K562 (cell line): ENCODE measurements around the gene LAPTM5. TPM values are rescaled to one million over a fixed set of nuclear protein-coding genes. Genes with fewer than 3 reads are reported as not detected.
A peak's percentile ranks its signal among the peaks of the same experiment; 100 is the strongest.

Experiments used
- ATAC-seq: fragments of 200-7000 bp; cut with Tn5 transposase; 3 replicates; pipeline ENCODE4 v1.9.1; 2020; ENCODE audit warnings: moderate library complexity
- BruUV-seq: library from RNA; stranded (reverse); fragments of 400-500 nt; replicated peaks from 2 replicates; lab custom pipeline; 2021; lab: Mats Ljungman, UMichigan
- CTCF ChIA-PET: fragments of 300-600 bp; formaldehyde crosslinking; extraction: SDS; loops from one replicate; lab custom pipeline; 2021; ENCODE audit warnings: low intra/inter-chr PET ratio; lab: Yijun Ruan, JAX
- POLR2A ChIA-PET: fragments of 300-600, 350-650 bp; sonication (Branson Sonifier 250); formaldehyde crosslinking; extraction: SDS; loops from one replicate; lab custom pipeline; 2021; ENCODE audit warnings: antibody characterized with exemption, inconsistent platforms; lab: Yijun Ruan, JAX
- DNase-seq, 4 experiments: peaks; one replicate each; pipeline versions ENCODE4 v3.0.0 to v3.0.0-alpha.2; 2011 to 2018; ENCODE audit warnings: low spot score in 3 of 4, mixed read lengths in 3 of 4; ENCODE audit errors: extremely low read depth in 1 of 4
- FAIRE-seq: peaks from 2 replicates; lab custom pipeline; 2011; peaks lifted over from hg19 to GRCh38; lab: Jason Lieb, UNC
- H2AFZ ChIP-seq: 2 replicates; pipeline ENCODE4 v1.6.0; 2011; ENCODE audit warnings: low read depth, low read length, control low read depth, inconsistent platforms
- H3K27ac ChIP-seq: fragments of 200-600 bp; 3 replicates; pipeline ENCODE4 v1.8.0; 2011; ENCODE audit warnings: low read depth, mild to moderate bottlenecking, control low read depth, inconsistent platforms, low read length, moderate library complexity, mixed read lengths; ENCODE audit errors: extremely low read depth
- H3K27me3 ChIP-seq, 2 experiments: fragments of 300-600 bp in 1 of 2; 2 replicates in 1 of 2; 3 replicates in 1 of 2; pipeline versions ENCODE4 v1.6.0 to v1.8.0; 2011; ENCODE audit warnings: inconsistent platforms in 2 of 2, low read length in 2 of 2, mild to moderate bottlenecking in 1 of 2, mixed read lengths in 1 of 2, moderate library complexity in 1 of 2; ENCODE audit not compliant: control insufficient read depth in 2 of 2, insufficient read depth in 2 of 2
- H3K36me3 ChIP-seq: fragments of 300-600 bp; 3 replicates; pipeline ENCODE4 v1.8.0; 2011; ENCODE audit warnings: mild to moderate bottlenecking, low read length, inconsistent platforms; ENCODE audit not compliant: control insufficient read depth, insufficient read depth
- H3K4me1 ChIP-seq, 2 experiments: fragments of 200-600 bp in 1 of 2; replicated peaks in 1 of 2; 2 replicates in 1 of 2; 3 replicates in 1 of 2; pipeline versions ENCODE4 v1.5.1 to v1.8.0; 2011; ENCODE audit warnings: inconsistent platforms in 2 of 2, low read length in 2 of 2, mild to moderate bottlenecking in 1 of 2, mixed read lengths in 1 of 2, moderate library complexity in 1 of 2; ENCODE audit not compliant: control insufficient read depth in 2 of 2, insufficient read depth in 2 of 2
- H3K4me2 ChIP-seq: 2 replicates; pipeline ENCODE4 v1.6.1; 2011; ENCODE audit warnings: low read length, control low read depth, inconsistent platforms, mixed read lengths; ENCODE audit not compliant: insufficient read depth
- H3K4me3 ChIP-seq: fragments of 200-600 bp; sonication (generic), shearing (Covaris generic); 2 replicates; pipeline ENCODE4 v1.5.1; 2016; ENCODE audit warnings: control low read depth, inconsistent platforms
- H3K79me2 ChIP-seq: fragments of 200-600 bp; 3 replicates; pipeline ENCODE4 v1.8.0; 2011; ENCODE audit warnings: low read length, inconsistent platforms; ENCODE audit not compliant: control insufficient read depth, insufficient read depth
- H3K9ac ChIP-seq, 2 experiments: 2 replicates each; pipeline versions ENCODE4 v1.6.0 to v1.6.1; 2011; ENCODE audit warnings: low read depth in 2 of 2, low read length in 2 of 2, control low read depth in 1 of 2, inconsistent platforms in 1 of 2, mild to moderate bottlenecking in 1 of 2, mixed read lengths in 1 of 2; ENCODE audit not compliant: insufficient read depth in 1 of 2
- H3K9me1 ChIP-seq: one replicate; pipeline ENCODE4 v1.6.0; 2011; ENCODE audit warnings: inconsistent platforms, mild to moderate bottlenecking, low read length, moderate library complexity; ENCODE audit not compliant: control insufficient read depth, insufficient read depth
- H3K9me3 ChIP-seq: replicated peaks from 2 replicates; pipeline ENCODE4 v1.5.1; 2011; ENCODE audit warnings: low read depth, low read length, inconsistent platforms; ENCODE audit not compliant: control insufficient read depth, insufficient read depth
- H4K20me1 ChIP-seq: replicated peaks from 2 replicates; pipeline ENCODE4 v1.6.1; 2011; ENCODE audit warnings: low read length, inconsistent platforms, mixed read lengths; ENCODE audit not compliant: control insufficient read depth, insufficient read depth
- CHCHD3 ChIP-seq: fragments of 250-450 bp; sonication (Bioruptor Pico); IDR thresholded peaks from 2 replicates; pipeline ENCODE4 v2.1.2; 2022; ENCODE audit warnings: mild to moderate bottlenecking
- FOXA3 ChIP-seq, 2 experiments: fragments of 450-650 bp in 1 of 2; sonication (generic) in 1 of 2; formaldehyde crosslinking; IDR thresholded peaks in 1 of 2; conservative IDR thresholded peaks in 1 of 2; 2 replicates each; pipeline versions ENCODE4 v1.4.0 to v1.8.0; 2020 to 2022; ENCODE audit warnings: mild to moderate bottlenecking in 2 of 2, missing genetic modification reagents in 1 of 2
- KLF6 ChIP-seq: fragments of 250-450 bp; sonication (Bioruptor Pico); IDR thresholded peaks from 2 replicates; pipeline ENCODE4 v1.4.0; 2020; ENCODE audit warnings: mild to moderate bottlenecking, moderate library complexity, borderline replicate concordance
- POLR2B ChIP-seq: fragments of 450-650 bp; IDR thresholded peaks from 2 replicates; pipeline ENCODE4 v1.6.1; 2018; ENCODE audit warnings: low read depth; ENCODE audit not compliant: partially characterized antibody
- ZNF133 ChIP-seq: fragments of 250-450 bp; sonication (Bioruptor Pico); IDR thresholded peaks from 2 replicates; pipeline ENCODE4 v1.4.0; 2020; ENCODE audit warnings: mild to moderate bottlenecking
- ZNF174 ChIP-seq: fragments of 250-450 bp; sonication (Bioruptor Pico); IDR thresholded peaks from 2 replicates; pipeline ENCODE4 v1.4.0; 2020; ENCODE audit warnings: mild to moderate bottlenecking
- ZNF589 ChIP-seq: fragments of 200-800 bp; sonication (Bioruptor generic); IDR thresholded peaks from 2 replicates; pipeline ENCODE4 v1.6.1; 2016; ENCODE audit warnings: low read depth, missing genetic modification characterization, missing compliant biosample characterization
- WGBS: fragments of 100-300 bp; shearing (Covaris generic); methylation state at CpG from one replicate; pipeline ENCODE4 v1.1.6; 2016; ENCODE audit warnings: low coverage, mixed read lengths; ENCODE audit not compliant: insufficient coverage; ENCODE audit errors: missing lambda C conversion rate; 5-methylcytosine and 5-hydroxymethylcytosine counted together
- in situ Hi-C: fragments of 300-500 bp; cut with MboI; formaldehyde crosslinking; loops from 4 replicates; pipeline ENCODE4 v1.15.0; 2018; ENCODE audit warnings: inconsistent platforms, mixed read lengths
- intact Hi-C: fragments of 100-400 bp; cut with micrococcal nuclease; formaldehyde crosslinking; loops from 2 replicates; pipeline ENCODE4 v1.14.2; 2022
- polyA plus RNA-seq, 8 experiments: library from polyadenylated mRNA; depleted of rRNA in 4 of 8; stranded (reverse) in 5 of 8; unstranded in 3 of 8; fragments of >200 nt; fragmentation: Nextera tagmentation in 2 of 8; fragmentation: Illumina TruSeq in 1 of 8; extraction: Ambion mirVana in 2 of 8; extraction: Trizol in 1 of 8; gene quantifications; 2 replicates each; pipeline versions ENCODE4 v1.2.1 to v1.2.3, GENCODE V29; 2011 to 2014; ENCODE audit warnings: inconsistent platforms in 1 of 8, missing spikeins in 1 of 8
- total RNA-seq, 7 experiments: library from RNA; depleted of rRNA in 6 of 7; stranded (reverse); fragments of >200 nt in 6 of 7; fragmentation: Illumina TruSeq in 2 of 7; extraction: Trizol in 2 of 7; gene quantifications; 2 replicates each; pipeline versions ENCODE4 v1.2.1 to v1.2.3, GENCODE V29; 2011 to 2021; ENCODE audit warnings: low replicate concordance in 1 of 7
- TF ChIP-seq, protein P1 (sequence below): fragments of 450-650 bp; IDR thresholded peaks from 2 replicates; pipeline ENCODE4 v1.6.1; 2017; ENCODE audit warnings: antibody characterized with exemption, mild to moderate bottlenecking
- TF ChIP-seq, protein P2 (sequence below): sonication (generic); formaldehyde crosslinking; IDR thresholded peaks from 2 replicates; pipeline ENCODE4 v1.8.0; 2022; ENCODE audit warnings: mild to moderate bottlenecking, missing genetic modification reagents
- TF ChIP-seq, protein P3 (sequence below): fragments of 450-650 bp; IDR thresholded peaks from 2 replicates; pipeline ENCODE4 v1.6.1; 2016; ENCODE audit warnings: missing biosample characterization, missing genetic modification characterization
- TF ChIP-seq, protein P4 (sequence below): fragments of 250-450 bp; sonication (Bioruptor Pico); IDR thresholded peaks from 2 replicates; pipeline ENCODE4 v1.4.0; 2020; ENCODE audit warnings: borderline replicate concordance

LAPTM5 gene
- total and polyA plus RNA-seq, 9 of the 15 experiments (the other 6 are each of a cell fraction or from before 2014, with no cell fraction given) = 2.4 to 47.3 (median 20.3) TPM

DNA sequence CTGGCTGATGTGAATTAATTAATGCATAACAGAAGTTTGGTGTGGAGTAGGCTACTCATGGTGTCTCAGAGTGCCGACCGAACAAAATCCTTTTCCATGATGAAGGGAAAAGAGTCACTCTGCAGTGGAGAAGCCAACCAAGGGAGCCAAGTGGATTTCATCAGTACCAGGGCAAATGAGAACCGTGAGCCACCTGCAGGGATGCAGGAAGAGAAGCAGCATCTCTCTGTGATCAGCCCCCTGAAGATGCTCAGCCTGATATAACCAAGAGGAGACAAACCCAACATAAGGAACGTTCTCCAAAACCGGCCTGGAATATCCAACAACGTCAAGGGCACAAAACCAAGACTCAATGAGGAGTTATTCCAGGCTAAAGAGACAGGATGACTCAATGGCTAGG lies 13.4 kb upstream of the LAPTM5 start (continued):
- TF ChIP-seq, protein P1, sequence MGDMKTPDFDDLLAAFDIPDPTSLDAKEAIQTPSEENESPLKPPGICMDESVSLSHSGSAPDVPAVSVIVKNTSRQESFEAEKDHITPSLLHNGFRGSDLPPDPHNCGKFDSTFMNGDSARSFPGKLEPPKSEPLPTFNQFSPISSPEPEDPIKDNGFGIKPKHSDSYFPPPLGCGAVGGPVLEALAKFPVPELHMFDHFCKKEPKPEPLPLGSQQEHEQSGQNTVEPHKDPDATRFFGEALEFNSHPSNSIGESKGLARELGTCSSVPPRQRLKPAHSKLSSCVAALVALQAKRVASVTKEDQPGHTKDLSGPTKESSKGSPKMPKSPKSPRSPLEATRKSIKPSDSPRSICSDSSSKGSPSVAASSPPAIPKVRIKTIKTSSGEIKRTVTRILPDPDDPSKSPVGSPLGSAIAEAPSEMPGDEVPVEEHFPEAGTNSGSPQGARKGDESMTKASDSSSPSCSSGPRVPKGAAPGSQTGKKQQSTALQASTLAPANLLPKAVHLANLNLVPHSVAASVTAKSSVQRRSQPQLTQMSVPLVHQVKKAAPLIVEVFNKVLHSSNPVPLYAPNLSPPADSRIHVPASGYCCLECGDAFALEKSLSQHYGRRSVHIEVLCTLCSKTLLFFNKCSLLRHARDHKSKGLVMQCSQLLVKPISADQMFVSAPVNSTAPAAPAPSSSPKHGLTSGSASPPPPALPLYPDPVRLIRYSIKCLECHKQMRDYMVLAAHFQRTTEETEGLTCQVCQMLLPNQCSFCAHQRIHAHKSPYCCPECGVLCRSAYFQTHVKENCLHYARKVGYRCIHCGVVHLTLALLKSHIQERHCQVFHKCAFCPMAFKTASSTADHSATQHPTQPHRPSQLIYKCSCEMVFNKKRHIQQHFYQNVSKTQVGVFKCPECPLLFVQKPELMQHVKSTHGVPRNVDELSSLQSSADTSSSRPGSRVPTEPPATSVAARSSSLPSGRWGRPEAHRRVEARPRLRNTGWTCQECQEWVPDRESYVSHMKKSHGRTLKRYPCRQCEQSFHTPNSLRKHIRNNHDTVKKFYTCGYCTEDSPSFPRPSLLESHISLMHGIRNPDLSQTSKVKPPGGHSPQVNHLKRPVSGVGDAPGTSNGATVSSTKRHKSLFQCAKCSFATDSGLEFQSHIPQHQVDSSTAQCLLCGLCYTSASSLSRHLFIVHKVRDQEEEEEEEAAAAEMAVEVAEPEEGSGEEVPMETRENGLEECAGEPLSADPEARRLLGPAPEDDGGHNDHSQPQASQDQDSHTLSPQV = 0 out of 2 replicates have a peak, but pooled peaks have one; percentile 17
- TF ChIP-seq ZNF174 (CRISPR knock-in tag) = no peak
- TF ChIP-seq, protein P2, sequence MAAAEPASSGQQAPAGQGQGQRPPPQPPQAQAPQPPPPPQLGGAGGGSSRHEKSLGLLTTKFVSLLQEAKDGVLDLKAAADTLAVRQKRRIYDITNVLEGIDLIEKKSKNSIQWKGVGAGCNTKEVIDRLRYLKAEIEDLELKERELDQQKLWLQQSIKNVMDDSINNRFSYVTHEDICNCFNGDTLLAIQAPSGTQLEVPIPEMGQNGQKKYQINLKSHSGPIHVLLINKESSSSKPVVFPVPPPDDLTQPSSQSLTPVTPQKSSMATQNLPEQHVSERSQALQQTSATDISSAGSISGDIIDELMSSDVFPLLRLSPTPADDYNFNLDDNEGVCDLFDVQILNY (CRISPR knock-in tag) = no peak
- TF ChIP-seq POLR2B = no peak

DNA sequence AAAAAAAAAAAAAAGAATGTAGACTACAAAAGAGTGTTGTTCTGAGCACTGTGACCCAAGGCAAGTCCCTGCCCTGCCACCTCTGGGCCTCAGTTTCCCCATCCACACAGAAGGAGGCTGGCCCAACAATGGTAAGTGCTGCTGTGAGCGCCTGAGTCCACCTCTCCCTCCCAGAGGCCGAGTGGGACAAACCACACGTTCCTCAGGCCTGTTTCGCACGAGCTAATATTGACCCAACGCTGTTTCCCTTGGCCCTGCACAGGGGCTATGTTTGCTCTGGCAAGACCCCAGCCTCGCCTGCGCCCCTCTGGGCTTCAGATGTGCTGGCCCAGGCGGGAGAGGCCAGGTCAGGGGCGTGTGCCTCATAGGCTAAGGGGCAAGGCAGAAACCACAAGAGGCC lies 12.6 kb upstream of the LAPTM5 start:
- H3K27ac ChIP-seq = peak overlapping the region; percentile 90
- 81% methylated on average over 10 of the region's 10 CpGs for WGBS
- in situ Hi-C loops (no loop called here), intact Hi-C loops (loop anchor here (10.0 kb wide), 2 partner anchors 385 to 1535 kb away; partner anchors contain the start of genes MECR and PTPRU)
- H3K27me3 ChIP-seq = no peaks in the 10 kb centered on the region
- no peak overlapping the region for H3K4me2 ChIP-seq
- H3K4me1 ChIP-seq = peaks cover 58 to 72% of the 10 kb centered on the region in 2 experiments
- H3K36me3 ChIP-seq = no peaks in the 10 kb centered on the region
- DNase-seq (no peak), ATAC-seq (no peak), FAIRE-seq (no peak)
- peak overlapping the region; percentile 76 for H2AFZ ChIP-seq
- no peaks in the 10 kb centered on the region for H3K9me3 ChIP-seq
- no TSS peak for BruUV-seq
- H3K79me2 ChIP-seq = peaks cover 3% of the 10 kb centered on the region; the same call in 1 of the 3 replicates
- H3K9ac ChIP-seq = peak overlapping the region; percentile 85 to 86
- H3K4me3 ChIP-seq = no peak overlapping the region
- no peaks in the 10 kb centered on the region for H4K20me1 ChIP-seq
- CTCF ChIA-PET = no interaction called here
- POLR2A ChIA-PET = interaction anchor here (0.6 to 3.9 kb wide), 5 partner anchors 8 to 127 kb away, joined by 3 to 59 read pairs (median 17); partner anchors contain the start of gene LAPTM5
- H3K9me1 ChIP-seq = no peaks in the 10 kb centered on the region
- TF ChIP-seq FOXA3 (CRISPR knock-in tag; conservative IDR thresholded peaks at IDR 0.05 in 1 of 2, IDR thresholded peaks at IDR 0.05 in 1 of 2) (no peak), KLF6 (CRISPR knock-in tag) (0 out of 2 replicates have a peak, but pooled peaks have one; percentile 12), ZNF133 (CRISPR knock-in tag) (no peak), CHCHD3 (CRISPR knock-in tag) (no peak), ZNF589 (CRISPR knock-in tag) (no peak)
- TF ChIP-seq, protein P3, sequence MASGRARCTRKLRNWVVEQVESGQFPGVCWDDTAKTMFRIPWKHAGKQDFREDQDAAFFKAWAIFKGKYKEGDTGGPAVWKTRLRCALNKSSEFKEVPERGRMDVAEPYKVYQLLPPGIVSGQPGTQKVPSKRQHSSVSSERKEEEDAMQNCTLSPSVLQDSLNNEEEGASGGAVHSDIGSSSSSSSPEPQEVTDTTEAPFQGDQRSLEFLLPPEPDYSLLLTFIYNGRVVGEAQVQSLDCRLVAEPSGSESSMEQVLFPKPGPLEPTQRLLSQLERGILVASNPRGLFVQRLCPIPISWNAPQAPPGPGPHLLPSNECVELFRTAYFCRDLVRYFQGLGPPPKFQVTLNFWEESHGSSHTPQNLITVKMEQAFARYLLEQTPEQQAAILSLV (tag) = 0 out of 2 replicates have a peak, but pooled peaks have one; percentile 28
- TF ChIP-seq, protein P4, sequence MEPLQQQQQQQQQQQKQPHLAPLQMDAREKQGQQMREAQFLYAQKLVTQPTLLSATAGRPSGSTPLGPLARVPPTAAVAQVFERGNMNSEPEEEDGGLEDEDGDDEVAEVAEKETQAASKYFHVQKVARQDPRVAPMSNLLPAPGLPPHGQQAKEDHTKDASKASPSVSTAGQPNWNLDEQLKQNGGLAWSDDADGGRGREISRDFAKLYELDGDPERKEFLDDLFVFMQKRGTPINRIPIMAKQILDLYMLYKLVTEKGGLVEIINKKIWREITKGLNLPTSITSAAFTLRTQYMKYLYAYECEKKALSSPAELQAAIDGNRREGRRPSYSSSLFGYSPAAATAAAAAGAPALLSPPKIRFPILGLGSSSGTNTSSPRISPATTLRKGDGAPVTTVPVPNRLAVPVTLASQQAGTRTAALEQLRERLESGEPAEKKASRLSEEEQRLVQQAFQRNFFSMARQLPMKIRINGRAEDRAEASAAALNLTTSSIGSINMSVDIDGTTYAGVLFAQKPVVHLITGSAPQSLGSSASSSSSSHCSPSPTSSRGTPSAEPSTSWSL (CRISPR knock-in tag) = 0 out of 2 replicates have a peak, but pooled peaks have one; percentile 85
